A673 (cell line): ENCODE results near the gene KCNF1. TPM values are rescaled to one million over a fixed set of nuclear protein-coding genes. Genes with fewer than 3 reads are reported as not detected.
"Not testable (repeated sequence)": the region's sequence is repeated elsewhere in the genome, so short reads cannot be mapped to it uniquely, and the experiment has no call there.

Source experiments
- BruUV-seq: library from RNA; stranded (reverse); fragments of 400-500 nt; replicated peaks from 2 replicates; lab custom pipeline; 2021; lab: Mats Ljungman, UMichigan
- CTCF ChIA-PET: fragments of 300-600 bp; sonication (Branson Sonifier 250); formaldehyde crosslinking; loops from one replicate; lab custom pipeline; 2022; ENCODE audit warnings: antibody characterized with exemption; lab: Charles Lee
- POLR2A ChIA-PET: fragments of 300-600 bp; sonication (Branson Sonifier 250); formaldehyde crosslinking; loops from one replicate; lab custom pipeline; 2022; ENCODE audit warnings: antibody characterized with exemption; ENCODE audit not compliant: low non-redundant PET; lab: Charles Lee
- DNase-seq: peaks from one replicate; pipeline ENCODE4 v3.0.0-alpha.2; 2015; ENCODE audit warnings: low spot score
- H3K27ac ChIP-seq: fragments of 200-600 bp; sonication (generic); 2 replicates; pipeline ENCODE4 v1.5.1; 2016; ENCODE audit warnings: mixed run types, low read depth, mild to moderate bottlenecking, mixed read lengths, antibody characterized with exemption, low read length; ENCODE audit not compliant: poor library complexity, severe bottlenecking
- H3K27me3 ChIP-seq: fragments of 200-600 bp; sonication (generic); replicated peaks from 2 replicates; pipeline ENCODE4 v1.6.1; 2017; ENCODE audit warnings: mixed run types, low read depth, mild to moderate bottlenecking, mixed read lengths, antibody characterized with exemption, low read length; ENCODE audit not compliant: insufficient read depth, poor library complexity
- H3K36me3 ChIP-seq: fragments of 200-600 bp; sonication (generic); 2 replicates; pipeline ENCODE4 v1.6.1; 2016; ENCODE audit warnings: mixed run types, mild to moderate bottlenecking, mixed read lengths, antibody characterized with exemption, low read length; ENCODE audit not compliant: insufficient read depth, poor library complexity, severe bottlenecking
- H3K4me1 ChIP-seq: fragments of 200-600 bp; sonication (generic); 2 replicates; pipeline ENCODE4 v1.6.1; 2017; ENCODE audit warnings: mixed run types, mild to moderate bottlenecking, mixed read lengths, antibody characterized with exemption, low read length; ENCODE audit not compliant: insufficient read depth, poor library complexity, severe bottlenecking
- H3K4me3 ChIP-seq: fragments of 200-600 bp; sonication (generic); 2 replicates; pipeline ENCODE4 v1.5.1; 2016; ENCODE audit warnings: low read depth, mixed run types, mild to moderate bottlenecking, mixed read lengths, low read length; ENCODE audit not compliant: poor library complexity, severe bottlenecking
- H3K9me3 ChIP-seq: fragments of 200-600 bp; sonication (generic); 2 replicates; pipeline ENCODE4 v1.6.1; 2016; ENCODE audit warnings: mixed run types, low read depth, mild to moderate bottlenecking, mixed read lengths, antibody characterized with exemption, low read length; ENCODE audit not compliant: poor library complexity, severe bottlenecking
- EZH2 ChIP-seq: fragments of 200-600 bp; sonication (generic); IDR thresholded peaks from 2 replicates; pipeline ENCODE4 v1.6.1; 2017; ENCODE audit warnings: borderline replicate concordance, low read depth, mild to moderate bottlenecking, mixed read lengths, antibody characterized with exemption, low read length; ENCODE audit not compliant: poor library complexity, severe bottlenecking
- intact Hi-C: fragments of 100-400 bp; cut with micrococcal nuclease; formaldehyde crosslinking; loops from one replicate; pipeline ENCODE4 v1.10.0; 2022; ENCODE audit not compliant: unreplicated experiment
- total RNA-seq: library from RNA; stranded (reverse); gene quantifications from 2 replicates; pipeline ENCODE4 v1.2.3, GENCODE V29; 2021
- TF ChIP-seq, protein P1 (sequence below): fragments of 300-800, 200-600 bp; sonication (generic); conservative IDR thresholded peaks from 2 replicates; pipeline ENCODE4 v1.5.1; 2017; ENCODE audit warnings: low read depth, mild to moderate bottlenecking, antibody characterized with exemption, low read length, moderate library complexity, mixed read lengths

The KCNF1 gene
- total RNA-seq, 1 experiment from 2014 or later = 0.32 TPM

- TF ChIP-seq, protein P1, sequence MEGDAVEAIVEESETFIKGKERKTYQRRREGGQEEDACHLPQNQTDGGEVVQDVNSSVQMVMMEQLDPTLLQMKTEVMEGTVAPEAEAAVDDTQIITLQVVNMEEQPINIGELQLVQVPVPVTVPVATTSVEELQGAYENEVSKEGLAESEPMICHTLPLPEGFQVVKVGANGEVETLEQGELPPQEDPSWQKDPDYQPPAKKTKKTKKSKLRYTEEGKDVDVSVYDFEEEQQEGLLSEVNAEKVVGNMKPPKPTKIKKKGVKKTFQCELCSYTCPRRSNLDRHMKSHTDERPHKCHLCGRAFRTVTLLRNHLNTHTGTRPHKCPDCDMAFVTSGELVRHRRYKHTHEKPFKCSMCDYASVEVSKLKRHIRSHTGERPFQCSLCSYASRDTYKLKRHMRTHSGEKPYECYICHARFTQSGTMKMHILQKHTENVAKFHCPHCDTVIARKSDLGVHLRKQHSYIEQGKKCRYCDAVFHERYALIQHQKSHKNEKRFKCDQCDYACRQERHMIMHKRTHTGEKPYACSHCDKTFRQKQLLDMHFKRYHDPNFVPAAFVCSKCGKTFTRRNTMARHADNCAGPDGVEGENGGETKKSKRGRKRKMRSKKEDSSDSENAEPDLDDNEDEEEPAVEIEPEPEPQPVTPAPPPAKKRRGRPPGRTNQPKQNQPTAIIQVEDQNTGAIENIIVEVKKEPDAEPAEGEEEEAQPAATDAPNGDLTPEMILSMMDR = no peak
- no peak for TF ChIP-seq EZH2
These were observed 45.7 kb downstream of the KCNF1 start for GRCh38 chr2:10957391-10957790.

GRCh38 chr2:10958452-10958851 is 46.7 kb downstream of the KCNF1 start:
- H3K36me3 ChIP-seq, H3K9me3 ChIP-seq, BruUV-seq, H3K4me1 ChIP-seq, H3K27ac ChIP-seq, H3K4me3 ChIP-seq, CTCF ChIA-PET, H3K27me3 ChIP-seq, intact Hi-C loops, DNase-seq, POLR2A ChIA-PET: not testable (repeated sequence)

More at GRCh38 chr2:10957391-10957790, 45.7 kb downstream of the KCNF1 start:
- intact Hi-C loops = no loop called here
- Histone ChIP-seq H3K36me3 (no peaks in the 10 kb centered on the region), H3K27ac (no peak overlapping the region), H3K9me3 (no peaks in the 10 kb centered on the region), H3K27me3 (no peaks in the 10 kb centered on the region), H3K4me3 (no peak overlapping the region), H3K4me1 (no peaks in the 10 kb centered on the region)
- BruUV-seq = no TSS peak
- ChIA-PET CTCF (no interaction called here), POLR2A (no interaction called here)
- no peak for DNase-seq

GRCh38 chr2:10960606-10961489 is 49.1 kb downstream of the KCNF1 start:
- H3K27ac ChIP-seq = no peak overlapping the region
- intact Hi-C loops = no loop called here
- BruUV-seq = no TSS peak
- H3K4me3 ChIP-seq = no peak overlapping the region
- H3K36me3 ChIP-seq = no peaks in the 10 kb centered on the region
- no peaks in the 10 kb centered on the region for H3K9me3 ChIP-seq
- no peaks in the 10 kb centered on the region for H3K4me1 ChIP-seq
- peaks cover 4% of the 10 kb centered on the region for H3K27me3 ChIP-seq
- DNase-seq = no peak
- TF ChIP-seq, protein P1 = no peak
- TF ChIP-seq EZH2 = no peak
- ChIA-PET POLR2A (no interaction called here), CTCF (no interaction called here)

DNA sequence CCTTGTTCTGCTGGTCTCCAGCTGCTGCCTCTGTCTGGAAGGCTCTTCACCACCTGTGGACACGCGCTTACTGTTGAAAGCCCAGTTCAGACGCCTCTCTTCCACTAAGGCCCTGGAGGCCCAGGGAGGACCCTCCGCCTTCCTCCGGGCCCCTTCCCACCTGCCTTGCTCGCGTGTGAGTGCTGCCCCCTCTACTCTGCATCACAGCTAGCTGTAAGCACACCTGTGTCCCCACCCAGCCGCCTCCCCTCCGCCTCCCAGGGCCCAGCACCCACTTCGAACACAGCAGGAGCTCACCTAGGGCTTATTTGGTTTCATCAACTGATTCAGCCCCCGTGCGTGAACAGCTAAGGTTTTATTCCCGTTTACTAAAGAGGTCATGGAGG is 49.7 kb downstream of the KCNF1 start:
- ChIA-PET POLR2A (no interaction called here), CTCF (no interaction called here)
- Histone ChIP-seq H3K9me3 (no peaks in the 10 kb centered on the region), H3K4me1 (no peaks in the 10 kb centered on the region), H3K4me3 (no peak overlapping the region), H3K27ac (no peak overlapping the region), H3K36me3 (no peaks in the 10 kb centered on the region), H3K27me3 (peaks cover 4% of the 10 kb centered on the region)
- TF ChIP-seq, protein P1 = no peak
- TF ChIP-seq EZH2 = no peak
- no peak for DNase-seq
- intact Hi-C loops = no loop called here
- BruUV-seq = no TSS peak
